H1 (cell line): Measurements from ENCODE around the gene MMP15. TPM values are rescaled to one million over a fixed set of nuclear protein-coding genes. Genes with fewer than 3 reads are reported as not detected.

Experiments used
- CHD1 ChIP-seq: IDR thresholded peaks from 2 replicates; pipeline ENCODE4 v1.6.1; 2012; ENCODE audit warnings: low read depth, low read length, improper control_type of control experiment
- SAP30 ChIP-seq: fragments of 300-600 bp; sonication (generic); IDR thresholded peaks from 2 replicates; pipeline ENCODE4 v1.7.1; 2012; ENCODE audit warnings: low read length, moderate library complexity, mild to moderate bottlenecking, inconsistent platforms; ENCODE audit not compliant: insufficient read depth, insufficient replicate concordance
- polyA plus RNA-seq, 7 experiments: library from polyadenylated mRNA; depleted of rRNA in 3 of 7; stranded (reverse) in 5 of 7; unstranded in 2 of 7; fragments of >200 nt in 5 of 7; fragments of 200-250 nt in 2 of 7; gene quantifications; 1 replicate in 5 of 7; 2 replicates in 1 of 7; 4 replicates in 1 of 7; pipeline versions ENCODE4 v1.2.1 to v1.2.3, GENCODE V29; 2011 to 2013; ENCODE audit warnings: missing spikeins in 2 of 7, mixed read lengths in 2 of 7
- total RNA-seq: library from RNA; stranded (reverse); fragmentation: NEBNext Ultra II Directional; extraction: Animal tissue kit (Norgen Biotek cat#: 25700); gene quantifications from 2 replicates; pipeline ENCODE4 v1.2.1, GENCODE V29; 2021

Gene MMP15
- total and polyA plus RNA-seq, 2 of the 8 experiments (the other 6 are each of a cell fraction or from before 2014, with no cell fraction given) = 38.5 to 42.2 TPM

DNA sequence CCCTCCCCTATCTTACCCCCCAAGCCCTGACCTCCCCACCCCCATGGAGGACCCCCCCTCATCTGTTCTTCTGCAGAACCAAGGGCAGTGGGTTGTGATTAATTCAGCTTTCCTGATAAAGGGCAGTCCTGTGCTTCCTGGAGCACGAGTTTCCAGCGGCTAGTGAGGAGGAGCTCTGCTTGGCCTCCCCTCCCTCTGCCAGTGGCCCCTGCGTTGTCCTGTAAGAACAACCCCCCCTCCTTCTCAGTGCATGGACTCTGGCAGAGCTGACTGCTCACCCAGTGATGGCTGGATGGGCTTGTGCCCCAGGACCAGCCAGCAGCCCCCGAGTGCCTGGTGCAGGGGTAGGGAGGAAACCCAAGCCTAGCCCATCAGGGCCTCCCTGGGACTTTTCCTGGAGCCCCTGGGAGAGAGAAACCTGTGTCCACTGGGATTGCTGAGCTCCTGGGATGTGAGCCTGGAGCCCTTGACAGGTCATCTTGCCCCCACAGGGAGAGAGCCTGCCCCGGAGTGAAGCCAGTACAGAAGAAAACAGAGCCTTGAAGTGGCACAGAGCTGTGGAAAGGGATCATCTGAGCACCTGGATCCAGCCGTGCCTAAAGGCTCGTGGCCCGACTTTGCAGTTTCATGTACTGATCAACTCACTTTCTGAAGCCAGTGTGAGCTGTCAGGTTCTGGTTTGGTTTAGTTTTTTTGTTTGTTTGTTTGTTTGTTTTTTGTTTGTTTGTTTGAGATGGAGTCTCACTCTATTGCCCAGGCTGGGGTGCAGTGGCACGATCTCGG, 26.5 kb downstream of the MMP15 start (continued):
- TF ChIP-seq CHD1 (no peak), SAP30 (no peak)
